Hepatocyte (in vitro differentiated cells): ENCODE data around the gene NPL.

Source experiments
- CTCF ChIP-seq: fragments of 200-600 bp; sonication (generic); IDR thresholded peaks from 2 replicates; pipeline ENCODE4 v1.5.1; 2016; ENCODE audit warnings: antibody characterized with exemption, mild to moderate bottlenecking; ENCODE audit not compliant: poor library complexity
- EZH2 ChIP-seq: fragments of 200-600 bp; sonication (generic); IDR thresholded peaks from 2 replicates; pipeline ENCODE4 v1.6.1; 2016; ENCODE audit warnings: antibody characterized with exemption, mild to moderate bottlenecking, borderline replicate concordance
- EZH2phosphoT487 ChIP-seq: fragments of 200-600 bp; sonication (generic); IDR thresholded peaks from one replicate; pipeline ENCODE4 v1.6.1; 2018; ENCODE audit warnings: antibody characterized with exemption, mild to moderate bottlenecking, low read depth, moderate library complexity; ENCODE audit not compliant: unreplicated experiment, severe bottlenecking

GRCh38 chr1:182762536-182762935 lies 27.0 kb upstream of the NPL start:
- TF ChIP-seq CTCF, result no peak
- TF ChIP-seq EZH2, result no peak
- TF ChIP-seq EZH2phosphoT487, result no peak
